K562 (cell line): ENCODE results near the gene ZNF224. TPM values are rescaled to one million over a fixed set of nuclear protein-coding genes. Genes with fewer than 3 reads are reported as not detected.

ENCODE experiments used
- DDX20 ChIP-seq: fragments of 450-650 bp; IDR thresholded peaks from 2 replicates; pipeline ENCODE4 v1.6.1; 2016; ENCODE audit warnings: missing genetic modification characterization, low read depth, mild to moderate bottlenecking, missing compliant biosample characterization, moderate library complexity
- HMG20B ChIP-seq: fragments of 250-450 bp; sonication (Bioruptor Pico); IDR thresholded peaks from 2 replicates; pipeline ENCODE4 v1.5.0; 2021; ENCODE audit warnings: mild to moderate bottlenecking
- HNRNPUL1 ChIP-seq: fragments of 200-400 bp; formaldehyde crosslinking; IDR thresholded peaks from 2 replicates; pipeline ENCODE4 v1.6.1; 2017; ENCODE audit warnings: low read length
- JUN ChIP-seq, 2 experiments: sonication (generic) in 1 of 2; formaldehyde crosslinking in 1 of 2; IDR thresholded peaks; 2 replicates each; pipeline versions ENCODE4 v1.6.1 to v1.8.0; 2012 to 2022; ENCODE audit warnings: borderline replicate concordance in 2 of 2, mild to moderate bottlenecking in 2 of 2, improper control_type of control experiment in 1 of 2, low read depth in 1 of 2, low read length in 1 of 2, missing genetic modification reagents in 1 of 2
- PML ChIP-seq: IDR thresholded peaks from 2 replicates; pipeline ENCODE4 v1.6.1; 2012; ENCODE audit warnings: low read length, inconsistent platforms
- POU5F1 ChIP-seq: fragments of 150-350 bp; IDR thresholded peaks from 2 replicates; pipeline ENCODE4 v1.6.1; 2014; ENCODE audit warnings: borderline replicate concordance, low read length, low read depth, mild to moderate bottlenecking; ENCODE audit not compliant: partially characterized antibody
- TBL1XR1 ChIP-seq, 2 experiments: IDR thresholded peaks; 2 replicates each; pipeline ENCODE4 v1.6.1; 2012; ENCODE audit warnings: improper control_type of control experiment in 2 of 2, low read length in 2 of 2, mild to moderate bottlenecking in 1 of 2
- TCF15 ChIP-seq: fragments of 250-450 bp; sonication (Bioruptor Pico); IDR thresholded peaks from 2 replicates; pipeline ENCODE4 v1.8.0; 2022; ENCODE audit warnings: moderate library complexity, mild to moderate bottlenecking, inconsistent platforms
- YY1 ChIP-seq, 3 experiments: IDR thresholded peaks; 2 replicates each; pipeline ENCODE4 v1.6.1; 2011; ENCODE audit warnings: low read length in 2 of 3, mild to moderate bottlenecking in 2 of 3, moderate library complexity in 2 of 3, borderline replicate concordance in 1 of 3, control low read depth in 1 of 3, low read depth in 1 of 3; ENCODE audit not compliant: insufficient read depth in 3 of 3, insufficient replicate concordance in 2 of 3, control insufficient read depth in 1 of 3, insufficient read length in 1 of 3; ENCODE audit errors: extremely low read depth in 1 of 3
- ZBTB26 ChIP-seq: fragments of 450-650 bp; formaldehyde crosslinking; IDR thresholded peaks from 2 replicates; pipeline ENCODE4 v1.4.0; 2022; ENCODE audit warnings: missing genetic modification characterization
- ZBTB40 ChIP-seq, 2 experiments: fragments of 450-650 bp in 1 of 2; sonication (generic) in 1 of 2; formaldehyde crosslinking in 1 of 2; IDR thresholded peaks; 2 replicates each; pipeline versions ENCODE4 v1.7.1 to v1.9.0; 2016 to 2022; ENCODE audit warnings: inconsistent platforms in 1 of 2, mild to moderate bottlenecking in 1 of 2, missing genetic modification reagents in 1 of 2
- ZNF280B ChIP-seq: fragments of 250-450 bp; sonication (Bioruptor Pico); IDR thresholded peaks from 2 replicates; pipeline ENCODE4 v1.5.1; 2021; ENCODE audit warnings: mild to moderate bottlenecking
- polyA plus RNA-seq, 8 experiments: library from polyadenylated mRNA; depleted of rRNA in 4 of 8; stranded (reverse) in 5 of 8; unstranded in 3 of 8; fragments of >200 nt; fragmentation: Nextera tagmentation in 2 of 8; fragmentation: Illumina TruSeq in 1 of 8; extraction: Ambion mirVana in 2 of 8; extraction: Trizol in 1 of 8; gene quantifications; 2 replicates each; pipeline versions ENCODE4 v1.2.1 to v1.2.3, GENCODE V29; 2011 to 2014; ENCODE audit warnings: inconsistent platforms in 1 of 8, missing spikeins in 1 of 8
- total RNA-seq, 7 experiments: library from RNA; depleted of rRNA in 6 of 7; stranded (reverse); fragments of >200 nt in 6 of 7; fragmentation: Illumina TruSeq in 2 of 7; extraction: Trizol in 2 of 7; gene quantifications; 2 replicates each; pipeline versions ENCODE4 v1.2.1 to v1.2.3, GENCODE V29; 2011 to 2021; ENCODE audit warnings: low replicate concordance in 1 of 7

The ZNF224 gene
- total and polyA plus RNA-seq, 9 of the 15 experiments (the other 6 are each of a cell fraction or from before 2014, with no cell fraction given): 4.4 to 15.6 (median 10.0) TPM

GRCh38 chr19:44113138-44113783, 19.1 kb downstream of the ZNF224 start, which contains the start of gene ZNF225 (continued):
- TF ChIP-seq ZBTB40 (IDR thresholded peaks at IDR 0.05): peak; percentile 92
- TF ChIP-seq ZBTB40 (CRISPR knock-in tag; IDR thresholded peaks at IDR 0.05): no peak
- TF ChIP-seq YY1 (IDR thresholded peaks at IDR 0.05; ENCODE audit: borderline replicate concordance in 1 of 3, control insufficient read depth in 1 of 3, extremely low read depth in 1 of 3, insufficient read depth in 3 of 3, insufficient read length in 1 of 3, insufficient replicate concordance in 2 of 3, low read depth in 1 of 3, low read length in 2 of 3): peak in 2 of 3 experiments; percentile 53 to 65
- TF ChIP-seq DDX20: no peak
- peak; percentile 39; the same call in 1 of the 2 replicates for TF ChIP-seq JUN (IDR thresholded peaks at IDR 0.05; ENCODE audit: borderline replicate concordance, low read depth, low read length)
- TF ChIP-seq JUN (CRISPR knock-in tag; IDR thresholded peaks at IDR 0.05; ENCODE audit: borderline replicate concordance): no peak
- TF ChIP-seq HNRNPUL1: no peak
- TF ChIP-seq POU5F1: peak; percentile 83
- TF ChIP-seq ZNF280B (CRISPR knock-in tag): no peak
- TF ChIP-seq PML: 0 out of 2 replicates have a peak, but pooled peaks have one; percentile 49
- peak in 1 of 2 experiments; percentile 23; a peak in 1 of 4 replicates for TF ChIP-seq TBL1XR1 (IDR thresholded peaks at IDR 0.05; ENCODE audit: low read length in 2 of 2)
- no peak for TF ChIP-seq TCF15
- no peak for TF ChIP-seq ZBTB26
- TF ChIP-seq HMG20B: no peak
